NOMO-1 treated with DMSO at 0.1 percent for 48 hours (cell line): ENCODE data around the gene CLIC6.

Experiments used
- DNase-seq: peaks from one replicate; lab custom pipeline; 2025; ENCODE audit not compliant: unreplicated experiment; lab: John Stamatoyannopoulos, UW

The CLIC6 gene

DNA sequence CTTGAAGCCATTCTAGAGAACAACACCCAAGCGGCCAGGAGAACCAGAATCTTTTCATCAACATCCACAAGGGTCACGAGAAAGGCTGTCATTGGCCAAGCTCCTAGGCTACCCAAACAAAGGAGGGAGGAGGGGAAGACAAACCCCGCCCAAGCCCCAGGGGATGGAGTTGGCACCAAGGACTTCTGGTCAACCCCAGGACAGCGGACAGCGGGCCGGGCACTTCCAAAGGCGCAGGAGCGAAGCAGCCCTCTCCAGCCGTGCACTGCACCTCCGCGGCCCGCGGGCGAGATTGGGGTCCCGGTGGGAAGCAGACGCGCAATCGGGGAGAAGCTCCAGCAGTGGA is at the start of gene CLIC6:
Gene CLIC6 (plus strand): TSS at position 192 of the 346 bp plus-strand sequence. CDS start 395 bp downstream, outside the sequence.
- no peak for DNase-seq

DNA sequence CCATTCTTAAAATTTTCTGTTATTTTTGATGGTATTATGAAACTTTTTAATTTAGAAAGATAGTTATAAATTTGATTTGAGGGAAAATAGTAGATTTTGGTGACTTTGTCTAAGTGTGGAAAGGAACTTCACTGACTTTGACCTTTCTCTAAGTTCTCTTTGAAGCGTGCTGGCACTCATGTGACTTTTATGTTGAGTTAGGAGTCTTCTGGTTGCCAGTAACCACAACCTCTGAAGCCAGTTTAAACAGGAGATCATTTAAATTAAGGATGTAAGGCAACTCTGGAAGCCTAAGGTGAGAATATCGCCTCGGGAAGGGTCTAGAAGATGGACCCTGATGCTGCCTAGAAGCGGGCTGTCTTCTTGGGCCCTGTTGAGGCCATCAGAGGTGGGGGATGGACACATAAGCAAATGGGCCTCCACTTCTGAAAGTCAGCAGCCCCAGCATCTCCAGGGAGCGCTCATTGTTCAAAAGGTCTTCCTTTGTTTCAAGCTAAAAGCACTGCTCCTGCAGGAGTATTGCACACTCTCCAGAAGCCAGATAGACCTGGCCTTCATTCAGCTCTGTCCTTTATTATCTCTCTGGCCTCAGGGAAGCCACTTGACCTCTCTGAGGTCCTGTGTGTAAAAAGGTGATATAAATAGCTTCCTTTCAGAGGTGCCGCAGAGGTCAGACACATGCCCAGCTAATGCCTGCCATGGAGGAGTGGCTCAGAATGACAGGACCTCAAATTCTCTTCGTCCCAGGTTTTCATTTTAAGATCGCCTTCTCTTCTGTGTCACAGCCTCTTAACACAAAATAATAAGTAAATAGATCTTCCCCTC is 48.7 kb upstream of the CLIC6 start:
- DNase-seq, result no peak

DNA sequence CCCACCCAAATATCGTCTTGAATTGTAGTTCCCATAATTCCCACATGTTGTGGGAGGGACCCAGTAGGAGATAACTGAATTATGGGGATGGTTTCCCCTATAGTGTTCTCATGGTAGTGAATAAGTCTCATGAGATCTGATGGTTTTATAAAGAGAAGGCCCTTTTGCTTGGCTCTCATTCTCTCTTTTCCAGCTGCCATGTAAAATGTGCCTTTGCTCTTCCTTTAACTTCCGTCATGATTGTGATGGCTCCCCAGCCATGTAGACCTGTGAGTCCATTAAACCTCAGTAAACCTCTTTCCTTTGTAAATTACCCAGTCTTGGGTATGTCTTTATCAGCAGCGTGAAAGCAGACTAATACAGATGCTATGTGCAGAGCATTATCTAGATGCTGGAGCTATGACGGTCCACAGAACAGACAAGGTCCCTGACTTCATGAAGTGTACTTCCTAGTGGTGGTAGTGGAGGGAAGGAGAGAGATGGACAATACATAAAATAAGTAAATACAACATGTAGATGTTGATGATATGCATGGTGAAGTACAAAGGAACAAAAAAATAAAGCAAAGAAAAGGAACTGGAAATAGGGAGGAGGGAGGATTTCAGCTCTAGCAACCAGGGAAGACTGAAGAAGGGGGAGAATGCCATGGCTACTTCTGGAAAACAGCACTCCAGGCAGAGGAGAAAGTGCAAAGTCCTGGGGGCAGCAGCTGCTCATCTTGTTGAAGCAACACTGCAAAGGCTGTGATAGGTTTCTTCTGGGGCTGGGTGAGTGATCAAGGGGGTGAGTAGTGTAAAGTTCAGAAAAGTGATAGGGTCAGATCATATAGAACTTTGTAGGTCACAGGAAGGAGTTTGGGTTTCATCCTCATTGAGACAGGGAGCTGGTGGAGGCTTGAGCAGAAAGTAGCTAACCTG is 47.1 kb upstream of the CLIC6 start:
- DNase-seq, result no peak

GRCh38 chr21:34623516-34623915 is 45.3 kb upstream of the CLIC6 start:
- DNase-seq, result peak; percentile 47

GRCh38 chr21:34625030-34625593 is 43.7 kb upstream of the CLIC6 start:
- DNase-seq, result no peak

- no peak for DNase-seq
Measured at GRCh38 chr21:34626131-34626530, 42.7 kb upstream of the CLIC6 start.

DNA sequence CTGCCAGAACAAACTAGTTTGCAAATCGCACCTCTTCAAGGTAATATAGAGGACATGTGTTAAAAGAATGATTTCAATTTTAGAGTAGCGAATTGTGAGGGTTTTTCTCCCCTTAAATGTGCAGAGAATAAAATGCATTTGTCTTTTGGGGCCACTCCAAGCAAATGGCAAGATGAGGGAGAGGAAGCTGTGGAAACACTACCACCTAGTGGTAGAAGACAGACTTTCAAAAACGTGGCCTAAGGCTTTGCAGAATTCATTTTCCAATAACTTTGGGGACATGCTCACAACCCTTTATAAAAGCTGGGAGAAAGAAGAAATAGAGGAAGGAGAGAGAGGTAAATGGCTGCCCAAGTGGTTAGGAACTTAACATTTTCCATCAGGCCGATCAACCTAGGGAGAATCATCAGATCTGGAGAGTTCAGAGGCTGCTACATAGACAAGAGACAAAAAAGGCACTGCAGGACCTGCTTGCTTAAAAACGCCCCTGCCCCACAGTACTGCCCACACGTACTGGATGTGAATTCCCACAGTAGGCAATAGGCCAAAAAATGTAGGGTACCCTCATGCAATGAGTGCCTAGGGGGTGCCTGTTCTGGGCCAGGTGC is 38.2 kb upstream of the CLIC6 start:
- DNase-seq, result peak; percentile 55

- DNase-seq, result no peak
Measured at GRCh38 chr21:34632498-34632897, 36.3 kb upstream of the CLIC6 start.

DNA sequence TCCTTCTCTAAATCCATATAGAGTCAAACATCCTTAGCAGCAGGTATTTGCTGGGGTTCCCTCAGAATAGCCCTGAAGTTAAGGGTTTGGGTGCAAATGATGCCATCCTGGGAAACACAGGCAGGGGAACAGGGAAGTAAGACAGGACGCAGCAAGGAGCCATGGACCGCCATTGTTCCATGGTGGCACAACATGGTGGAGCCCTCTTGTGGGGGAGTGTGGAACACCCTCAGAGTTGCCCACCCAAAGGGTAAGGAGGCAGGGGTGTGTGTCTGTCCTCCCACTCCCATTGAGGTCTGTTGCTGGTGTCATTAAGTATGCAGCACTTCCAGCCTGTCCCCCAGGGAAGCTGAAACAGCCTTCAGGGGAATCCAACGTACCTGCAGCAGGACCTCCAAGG is 33.5 kb upstream of the CLIC6 start:
- DNase-seq, result no peak

- DNase-seq, result no peak
Measured at GRCh38 chr21:34636961-34637360, 31.8 kb upstream of the CLIC6 start.

DNA sequence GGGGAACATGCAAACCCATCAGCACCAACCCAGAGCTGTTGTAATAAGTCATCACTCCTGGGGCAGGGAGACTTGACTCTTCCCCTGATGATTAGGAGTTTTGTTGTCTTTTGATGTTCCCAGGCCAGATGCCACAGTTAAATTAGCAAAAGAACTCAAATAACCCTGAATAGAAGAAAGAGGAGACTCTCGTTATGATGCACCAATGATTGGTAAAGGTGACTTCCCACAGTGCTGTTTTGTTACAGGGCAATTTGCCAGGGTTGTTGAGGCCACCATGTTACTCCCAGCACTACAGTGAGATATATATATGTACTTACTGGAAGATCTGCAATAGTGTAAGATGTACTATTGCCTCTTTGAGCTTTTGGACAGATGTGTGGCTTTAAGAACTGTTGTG is 29.5 kb upstream of the CLIC6 start:
- DNase-seq, result no peak

- peak; percentile 30 for DNase-seq
Measured at GRCh38 chr21:34639882-34640788, 28.7 kb upstream of the CLIC6 start.

DNA sequence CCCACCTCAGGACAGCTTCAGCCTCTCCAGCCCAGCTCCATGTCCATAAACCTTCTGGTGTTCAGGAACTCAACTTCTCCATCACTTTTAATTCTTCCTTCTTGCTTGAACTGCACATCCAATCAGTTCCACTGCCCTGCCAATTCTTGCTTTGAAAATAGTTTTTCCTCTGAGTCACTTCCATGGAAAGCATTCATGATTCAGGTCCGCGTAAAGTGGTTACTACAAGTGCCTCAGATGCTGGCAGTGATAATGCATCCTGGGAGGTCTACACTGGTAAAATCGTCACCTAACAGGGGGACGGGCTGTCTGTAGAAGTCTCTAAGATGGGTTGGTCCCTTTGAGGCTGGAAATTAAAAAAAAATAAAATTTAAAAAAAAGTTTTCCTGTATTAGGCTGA is 27.9 kb upstream of the CLIC6 start:
- DNase-seq, result no peak

DNA sequence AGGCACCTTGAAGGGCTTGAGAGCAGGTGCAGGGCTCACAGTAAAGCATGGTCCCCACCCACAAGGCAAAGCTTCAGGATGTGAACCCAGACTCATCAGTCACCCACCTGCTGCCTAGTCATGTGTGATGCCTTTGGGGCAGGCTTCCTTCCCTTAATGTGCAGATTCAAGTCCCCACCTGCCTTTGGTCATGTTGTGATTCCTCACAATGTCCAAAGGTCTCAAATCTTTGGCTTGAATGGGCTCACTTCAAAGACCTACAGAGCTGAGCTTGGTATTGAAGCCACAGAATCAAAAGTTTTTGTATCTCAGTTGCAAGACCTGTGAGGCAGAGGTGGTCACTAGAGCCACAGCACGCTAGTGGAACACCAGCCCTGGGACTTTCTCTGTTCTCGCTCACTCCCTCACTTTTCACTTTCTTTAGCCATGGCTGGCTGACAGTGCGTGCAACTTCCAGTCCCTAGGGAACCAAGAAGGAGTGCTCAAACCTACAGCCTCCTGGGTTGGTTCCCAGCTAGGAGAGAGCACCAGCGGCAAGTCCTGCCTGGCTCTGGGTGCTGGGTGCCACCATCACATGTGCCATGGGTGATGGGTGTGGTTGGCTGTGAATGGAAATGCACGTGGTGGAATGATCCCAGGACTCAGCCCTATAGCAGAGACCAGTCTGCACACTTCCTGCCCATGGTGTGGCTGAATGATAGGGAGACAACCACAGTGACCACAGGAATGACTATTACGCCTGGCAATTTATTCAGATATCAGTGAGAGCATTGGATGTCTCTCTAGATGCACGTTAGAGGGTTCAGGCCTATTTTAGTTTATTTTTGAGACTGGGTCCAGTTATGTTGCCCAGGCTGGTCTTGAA is 26.4 kb upstream of the CLIC6 start:
- no peak for DNase-seq

- DNase-seq, result no peak
Measured at GRCh38 chr21:34644825-34645224, 24.0 kb upstream of the CLIC6 start.

GRCh38 chr21:34647555-34647954 is 21.2 kb upstream of the CLIC6 start:
- no peak for DNase-seq

GRCh38 chr21:34648739-34649297 is 20.0 kb upstream of the CLIC6 start:
- DNase-seq, result no peak

- no peak for DNase-seq
Measured at GRCh38 chr21:34649400-34649799, 19.4 kb upstream of the CLIC6 start.

- no peak for DNase-seq
Measured at GRCh38 chr21:34650861-34651431, 17.8 kb upstream of the CLIC6 start.
